LNCAP (cell line): ENCODE data around the gene WDPCP.

Experiments
- TF ChIP-seq, protein P1 (sequence below): fragments of 450-650 bp; IDR thresholded peaks from 2 replicates; pipeline ENCODE4 v1.5.1; 2017; ENCODE audit warnings: mild to moderate bottlenecking

The WDPCP gene

DNA sequence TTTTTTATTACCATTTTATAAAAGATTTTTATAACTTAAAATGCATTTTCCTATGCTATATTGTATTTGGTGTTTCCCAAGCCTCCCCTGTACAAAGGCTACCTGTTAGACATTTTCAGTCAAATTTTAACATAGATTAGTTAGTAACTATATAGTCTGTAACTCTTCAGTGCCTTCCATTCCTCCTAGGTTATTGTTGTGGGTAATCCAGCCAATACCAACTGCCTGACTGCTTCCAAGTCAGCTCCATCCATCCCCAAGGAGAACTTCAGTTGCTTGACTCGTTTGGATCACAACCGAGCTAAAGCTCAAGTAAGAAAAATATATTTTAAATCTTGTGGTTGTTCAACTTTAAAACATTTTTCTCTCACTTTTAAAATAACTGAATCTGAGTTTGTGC, 10.7 kb upstream of the WDPCP start:
- TF ChIP-seq, protein P1, sequence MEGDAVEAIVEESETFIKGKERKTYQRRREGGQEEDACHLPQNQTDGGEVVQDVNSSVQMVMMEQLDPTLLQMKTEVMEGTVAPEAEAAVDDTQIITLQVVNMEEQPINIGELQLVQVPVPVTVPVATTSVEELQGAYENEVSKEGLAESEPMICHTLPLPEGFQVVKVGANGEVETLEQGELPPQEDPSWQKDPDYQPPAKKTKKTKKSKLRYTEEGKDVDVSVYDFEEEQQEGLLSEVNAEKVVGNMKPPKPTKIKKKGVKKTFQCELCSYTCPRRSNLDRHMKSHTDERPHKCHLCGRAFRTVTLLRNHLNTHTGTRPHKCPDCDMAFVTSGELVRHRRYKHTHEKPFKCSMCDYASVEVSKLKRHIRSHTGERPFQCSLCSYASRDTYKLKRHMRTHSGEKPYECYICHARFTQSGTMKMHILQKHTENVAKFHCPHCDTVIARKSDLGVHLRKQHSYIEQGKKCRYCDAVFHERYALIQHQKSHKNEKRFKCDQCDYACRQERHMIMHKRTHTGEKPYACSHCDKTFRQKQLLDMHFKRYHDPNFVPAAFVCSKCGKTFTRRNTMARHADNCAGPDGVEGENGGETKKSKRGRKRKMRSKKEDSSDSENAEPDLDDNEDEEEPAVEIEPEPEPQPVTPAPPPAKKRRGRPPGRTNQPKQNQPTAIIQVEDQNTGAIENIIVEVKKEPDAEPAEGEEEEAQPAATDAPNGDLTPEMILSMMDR, result no peak

DNA sequence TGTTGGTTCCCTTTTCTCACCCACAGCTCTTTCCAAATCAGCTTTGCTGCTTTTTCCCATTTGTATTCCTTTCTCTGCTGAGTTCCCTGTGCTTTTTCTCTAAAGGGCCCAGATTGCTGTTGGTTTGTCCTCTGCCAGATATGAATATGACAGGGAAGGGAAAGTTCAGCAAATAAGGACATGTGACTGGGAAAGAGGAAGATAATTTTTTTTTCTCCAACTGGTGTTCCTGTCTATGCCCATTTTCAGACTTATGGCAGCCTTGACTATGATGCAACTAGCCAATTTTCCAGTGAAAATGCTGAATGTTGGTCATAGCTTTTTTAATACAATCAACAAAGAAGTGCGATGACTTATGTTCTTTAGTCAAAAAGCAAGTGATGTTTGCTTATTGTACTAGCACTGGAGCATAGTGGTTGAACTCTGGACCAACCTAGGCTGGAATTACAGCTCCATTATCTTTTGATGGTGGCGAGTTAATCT, 8.2 kb upstream of the WDPCP start:
- TF ChIP-seq, protein P1, result no peak

DNA sequence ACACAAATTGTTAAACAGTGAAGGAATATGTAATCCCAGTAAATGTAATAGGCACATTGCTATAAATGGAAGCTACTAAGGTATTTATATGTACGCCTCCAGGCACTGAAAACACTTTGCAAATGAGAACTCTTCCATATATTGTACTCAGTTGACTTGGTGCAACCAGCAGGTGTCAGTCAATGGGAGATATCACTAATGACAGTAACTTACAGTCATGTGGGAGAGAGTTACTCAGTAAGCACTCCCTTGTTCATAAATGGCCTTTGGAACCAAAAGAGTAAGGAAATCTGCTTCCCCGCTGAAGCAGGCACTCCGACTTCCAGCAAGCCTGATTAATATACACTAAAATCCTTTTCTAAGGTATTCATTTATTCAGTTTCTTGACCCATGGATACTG, 6.4 kb upstream of the WDPCP start:
- TF ChIP-seq, protein P1, result no peak

DNA sequence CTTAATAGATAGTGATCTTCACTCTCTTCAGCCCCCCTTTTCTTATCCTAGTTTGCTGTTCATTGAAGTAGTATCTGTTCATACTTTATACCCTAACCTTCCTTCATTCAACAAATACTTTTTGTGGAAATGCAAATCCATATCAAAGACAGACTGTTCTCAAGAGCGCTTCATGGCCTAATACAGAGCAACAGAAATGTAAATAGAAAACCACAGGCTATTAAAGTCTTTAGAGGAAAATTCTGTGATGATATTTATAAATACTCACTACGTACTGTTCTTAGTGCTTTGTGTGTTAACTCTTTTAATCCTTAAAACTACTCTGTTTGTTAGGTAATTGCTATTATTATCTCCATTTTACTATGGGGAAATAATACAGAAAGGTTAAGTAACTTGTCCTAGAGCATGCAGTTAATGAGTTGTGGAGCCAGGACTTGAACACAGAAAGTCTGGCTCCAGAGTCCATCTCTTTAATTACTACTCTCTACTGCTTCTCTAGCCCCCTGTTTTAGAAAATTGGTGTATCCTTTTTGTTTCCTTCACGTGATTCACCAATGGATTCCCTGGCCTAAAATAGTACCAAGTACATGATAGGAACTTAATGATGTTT, 3.4 kb upstream of the WDPCP start:
- TF ChIP-seq, protein P1, result no peak

DNA sequence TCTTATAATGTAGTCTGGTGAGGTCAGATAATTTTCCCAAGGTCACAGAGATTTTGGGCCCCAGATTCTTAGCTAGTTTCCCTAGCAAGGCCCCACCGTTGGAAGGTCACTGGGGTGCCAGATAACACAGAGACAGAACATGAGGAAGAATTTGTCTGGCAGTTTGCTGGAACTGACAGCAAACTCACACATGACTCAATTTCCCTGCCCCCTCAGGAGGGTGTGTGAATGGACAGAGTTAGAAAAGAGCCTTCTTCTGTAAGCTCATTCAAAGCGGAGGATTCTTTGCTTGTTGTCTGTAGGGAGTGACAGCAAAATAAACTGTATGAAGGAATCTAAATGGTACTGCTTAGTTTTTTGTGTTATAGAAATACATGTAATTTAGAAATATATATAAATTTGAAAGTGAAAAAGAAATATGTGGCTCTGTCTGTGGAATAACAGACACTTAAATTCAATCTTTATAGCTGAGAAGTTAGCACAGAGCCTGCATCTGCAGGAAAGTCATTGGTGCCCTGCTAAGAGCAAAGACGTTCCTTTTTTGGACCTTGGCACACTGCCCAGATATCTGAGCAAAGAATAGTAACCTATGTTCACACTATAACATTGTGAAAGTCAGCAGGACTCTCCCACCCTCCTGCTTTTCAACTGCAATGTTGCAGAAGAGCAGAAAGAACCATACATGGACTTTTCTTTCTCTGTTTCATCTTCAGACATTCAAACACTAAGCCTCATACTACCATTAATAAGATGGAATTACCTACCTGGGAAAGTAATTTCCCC, 2.5 kb upstream of the WDPCP start:
- TF ChIP-seq, protein P1, result no peak

DNA sequence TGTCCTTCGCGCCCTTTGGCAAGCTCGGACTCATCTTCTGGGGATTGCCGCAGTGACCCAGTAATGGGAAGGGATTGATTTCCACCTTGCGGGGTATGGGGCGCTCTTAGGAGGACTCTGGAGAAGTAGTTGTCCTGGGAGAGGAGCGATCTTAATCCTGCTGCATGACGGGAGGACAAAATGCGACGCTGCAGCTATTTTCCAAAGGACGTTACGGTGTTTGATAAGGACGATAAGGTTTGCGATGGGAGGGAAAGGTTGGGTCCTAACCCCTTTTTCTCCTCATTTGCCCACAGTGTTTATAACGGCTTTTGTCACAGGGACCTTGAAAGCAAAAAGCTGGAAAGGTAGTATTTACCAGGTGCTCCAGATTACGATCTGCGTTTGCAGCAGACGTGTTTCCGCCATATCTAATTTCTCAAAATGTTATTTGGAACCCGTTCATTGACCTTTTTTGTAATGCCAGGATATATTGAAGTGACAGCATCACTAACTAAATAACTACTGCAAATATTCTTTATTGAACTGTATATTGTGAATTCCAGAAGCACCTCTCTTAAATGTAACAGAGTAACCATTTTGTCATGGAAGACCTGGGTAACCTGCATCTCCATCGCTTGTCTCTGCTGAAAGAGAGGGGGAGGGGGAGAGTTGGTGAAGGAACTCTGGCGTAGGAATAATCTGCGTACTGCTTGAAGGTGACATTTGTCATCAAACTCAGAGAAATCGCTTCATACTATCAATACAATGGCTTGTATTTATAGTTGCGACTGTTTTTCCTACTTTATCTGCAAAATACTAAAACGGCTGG, 1.1 kb upstream of the WDPCP start:
- TF ChIP-seq, protein P1, result no peak

DNA sequence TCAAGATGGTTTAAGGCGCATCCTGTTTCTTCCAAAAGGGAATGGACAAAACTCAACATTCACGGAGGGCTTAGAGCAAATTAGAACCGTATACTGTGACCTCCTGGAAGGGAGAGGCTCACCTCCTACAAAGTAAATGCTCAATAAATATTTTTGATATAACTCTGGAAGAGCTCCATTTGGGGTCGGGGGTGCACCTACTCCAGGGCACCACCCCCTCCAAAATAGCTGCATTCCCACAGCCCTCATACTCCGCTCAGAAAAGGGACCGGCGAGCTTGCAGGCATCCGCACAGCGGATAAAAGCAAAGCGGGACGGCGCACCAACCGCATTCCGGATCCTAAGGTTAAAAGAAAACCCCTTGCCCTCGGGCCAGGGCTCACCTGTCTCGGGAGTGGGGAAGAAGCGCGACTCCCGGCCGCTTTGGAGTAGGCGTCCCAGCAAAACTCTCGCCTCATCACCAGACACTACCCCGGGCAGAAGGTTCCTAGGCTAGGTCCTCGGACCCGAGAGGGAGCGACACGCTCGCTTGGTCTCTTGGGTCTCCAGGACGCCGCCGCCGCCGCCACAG, 378 bp downstream of the WDPCP start:
- TF ChIP-seq, protein P1, result no peak
